Mesendoderm (in vitro differentiated cells): ENCODE data around the gene PCBP3.

ENCODE experiments used
- DNase-seq: peaks from one replicate; pipeline ENCODE4 v3.0.0; 2013
- H2AK5ac ChIP-seq: 2 replicates; pipeline ENCODE4 v1.6.1; 2013; ENCODE audit warnings: low read length, inconsistent platforms
- H2BK120ac ChIP-seq: 2 replicates; pipeline ENCODE4 v1.6.1; 2013; ENCODE audit warnings: low read depth, mild to moderate bottlenecking, low read length, moderate library complexity, mixed read lengths
- H2BK15ac ChIP-seq: replicated peaks from 2 replicates; pipeline ENCODE4 v1.6.1; 2013; ENCODE audit warnings: low read depth, mild to moderate bottlenecking, moderate library complexity
- H2BK5ac ChIP-seq: 2 replicates; pipeline ENCODE4 v1.6.1; 2013; ENCODE audit warnings: low read length, inconsistent platforms
- H3K18ac ChIP-seq: 2 replicates; pipeline ENCODE4 v1.6.1; 2013; ENCODE audit warnings: mild to moderate bottlenecking, low read length, mixed read lengths
- H3K23ac ChIP-seq: one replicate; pipeline ENCODE4 v1.6.1; 2013; ENCODE audit warnings: low read length
- H3K27ac ChIP-seq: 2 replicates; pipeline ENCODE4 v1.5.1; 2013; ENCODE audit warnings: low read depth, mild to moderate bottlenecking, inconsistent platforms, low read length, moderate library complexity
- H3K27me3 ChIP-seq: 2 replicates; pipeline ENCODE4 v1.6.1; 2013; ENCODE audit warnings: low read length, control low read depth, mild to moderate bottlenecking, inconsistent platforms; ENCODE audit not compliant: insufficient read depth, poor library complexity
- H3K36me3 ChIP-seq: 2 replicates; pipeline ENCODE4 v1.6.1; 2013; ENCODE audit warnings: low read length, inconsistent platforms; ENCODE audit not compliant: control insufficient read depth, insufficient read depth
- H3K4ac ChIP-seq: one replicate; pipeline ENCODE4 v1.6.1; 2013; ENCODE audit warnings: low read depth, mild to moderate bottlenecking, low read length, moderate library complexity
- H3K4me1 ChIP-seq: 2 replicates; pipeline ENCODE4 v1.6.1; 2013; ENCODE audit warnings: low read depth, low read length, inconsistent platforms; ENCODE audit not compliant: control insufficient read depth
- H3K4me2 ChIP-seq: 2 replicates; pipeline ENCODE4 v1.6.1; 2013; ENCODE audit warnings: low read length
- H3K4me3 ChIP-seq: 2 replicates; pipeline ENCODE4 v1.5.1; 2013; ENCODE audit warnings: mild to moderate bottlenecking, low read length
- H3K56ac ChIP-seq: one replicate; pipeline ENCODE4 v1.6.1; 2013; ENCODE audit warnings: low read length
- H3K79me1 ChIP-seq: 2 replicates; pipeline ENCODE4 v1.6.1; 2013; ENCODE audit warnings: low read length, inconsistent platforms
- H3K79me2 ChIP-seq: 2 replicates; pipeline ENCODE4 v1.6.1; 2013; ENCODE audit warnings: mild to moderate bottlenecking, low read length; ENCODE audit not compliant: control insufficient read depth, insufficient read depth
- H3K9ac ChIP-seq: 2 replicates; pipeline ENCODE4 v1.6.1; 2013; ENCODE audit warnings: low read length, inconsistent platforms
- H4K5ac ChIP-seq: one replicate; pipeline ENCODE4 v1.6.1; 2013; ENCODE audit warnings: low read length
- H4K8ac ChIP-seq: one replicate; pipeline ENCODE4 v1.6.1; 2013; ENCODE audit warnings: low read depth, mild to moderate bottlenecking, control low read depth, low read length, moderate library complexity
- WGBS: extraction: QIAGEN DNeasy Blood & Tissue Kit; methylation state at CpG from one replicate; pipeline ENCODE4 v1.1.7; 2013; ENCODE audit warnings: low lambda C conversion rate, missing lambda C conversion rate; ENCODE audit not compliant: insufficient coverage; ENCODE audit errors: extremely low coverage; 5-methylcytosine and 5-hydroxymethylcytosine counted together

The PCBP3 gene

GRCh38 chr21:45931397-45931969 is 288.0 kb downstream of the PCBP3 start:
- no peak overlapping the region for H3K4me3 ChIP-seq
- WGBS: no CpG with 5 or more reads among the region's 23 CpGs
- H3K4me1 ChIP-seq: no peaks in the 10 kb centered on the region
- no peak overlapping the region for H2BK120ac ChIP-seq
- H3K9ac ChIP-seq: no peak overlapping the region
- H3K27me3 ChIP-seq: no peaks in the 10 kb centered on the region
- H3K56ac ChIP-seq: no peak overlapping the region
- H3K36me3 ChIP-seq: no peaks in the 10 kb centered on the region
- no peak overlapping the region for H3K18ac ChIP-seq
- no peak overlapping the region for H3K4me2 ChIP-seq
- H3K79me2 ChIP-seq: no peaks in the 10 kb centered on the region
- no peak overlapping the region for H3K27ac ChIP-seq
- DNase-seq: no peak
- H3K23ac ChIP-seq: no peak overlapping the region
- no peak overlapping the region for H4K8ac ChIP-seq
- no peak overlapping the region for H3K4ac ChIP-seq
- H2BK5ac ChIP-seq: no peak overlapping the region
- no peaks in the 10 kb centered on the region for H3K79me1 ChIP-seq
- H4K5ac ChIP-seq: no peak overlapping the region
- no peak overlapping the region for H2AK5ac ChIP-seq
- H2BK15ac ChIP-seq: no peak overlapping the region

GRCh38 chr21:45932922-45933502 is 289.5 kb downstream of the PCBP3 start:
- Histone ChIP-seq H3K4me3 (no peak overlapping the region), H2BK120ac (no peak overlapping the region), H3K27ac (no peak overlapping the region), H3K27me3 (no peaks in the 10 kb centered on the region), H3K18ac (no peak overlapping the region), H2AK5ac (no peak overlapping the region), H4K8ac (no peak overlapping the region), H3K9ac (no peak overlapping the region), H3K4me2 (no peak overlapping the region), H3K4ac (no peak overlapping the region), H3K79me1 (no peaks in the 10 kb centered on the region), H3K23ac (no peak overlapping the region), H3K4me1 (no peaks in the 10 kb centered on the region), H2BK15ac (no peak overlapping the region), H4K5ac (no peak overlapping the region), H3K79me2 (no peaks in the 10 kb centered on the region), H3K56ac (no peak overlapping the region), H3K36me3 (no peaks in the 10 kb centered on the region), H2BK5ac (no peak overlapping the region)
- DNase-seq: no peak
- no CpG with 5 or more reads among the region's 9 CpGs for WGBS

GRCh38 chr21:45934085-45934484 is 290.6 kb downstream of the PCBP3 start:
- Histone ChIP-seq H3K79me1 (no peaks in the 10 kb centered on the region), H3K27me3 (no peaks in the 10 kb centered on the region), H3K23ac (no peak overlapping the region), H3K36me3 (no peaks in the 10 kb centered on the region), H2AK5ac (no peak overlapping the region), H3K4me2 (no peak overlapping the region), H3K27ac (no peak overlapping the region), H2BK120ac (no peak overlapping the region), H3K4me3 (no peak overlapping the region), H3K18ac (no peak overlapping the region), H3K4ac (no peak overlapping the region), H4K5ac (no peak overlapping the region), H3K4me1 (no peaks in the 10 kb centered on the region), H2BK5ac (no peak overlapping the region), H3K56ac (no peak overlapping the region), H4K8ac (no peak overlapping the region), H2BK15ac (no peak overlapping the region), H3K79me2 (no peaks in the 10 kb centered on the region), H3K9ac (no peak overlapping the region)
- no CpG with 5 or more reads among the region's 6 CpGs for WGBS
- DNase-seq: no peak

- Histone ChIP-seq H2BK5ac (no peak overlapping the region), H3K9ac (no peak overlapping the region), H3K18ac (no peak overlapping the region), H2AK5ac (no peak overlapping the region), H3K4me1 (no peaks in the 10 kb centered on the region), H3K79me2 (no peaks in the 10 kb centered on the region), H3K4ac (no peak overlapping the region), H3K27me3 (no peaks in the 10 kb centered on the region), H3K27ac (no peak overlapping the region), H2BK15ac (no peak overlapping the region), H4K5ac (no peak overlapping the region), H2BK120ac (no peak overlapping the region), H4K8ac (no peak overlapping the region), H3K23ac (no peak overlapping the region), H3K4me2 (no peak overlapping the region), H3K56ac (no peak overlapping the region), H3K4me3 (no peak overlapping the region), H3K79me1 (no peaks in the 10 kb centered on the region), H3K36me3 (no peaks in the 10 kb centered on the region)
- no peak for DNase-seq
- WGBS: no CpG with 5 or more reads among the region's 3 CpGs
Observed at GRCh38 chr21:45934554-45934953, 291.0 kb downstream of the PCBP3 start.

GRCh38 chr21:45935628-45936027 is 292.1 kb downstream of the PCBP3 start:
- no peak overlapping the region for H2AK5ac ChIP-seq
- no peak overlapping the region for H3K18ac ChIP-seq
- H3K4me1 ChIP-seq: no peaks in the 10 kb centered on the region
- peak; percentile 82 for DNase-seq
- H3K23ac ChIP-seq: no peak overlapping the region
- no peak overlapping the region for H3K4me3 ChIP-seq
- no peak overlapping the region for H2BK5ac ChIP-seq
- no peak overlapping the region for H4K8ac ChIP-seq
- H3K56ac ChIP-seq: no peak overlapping the region
- no peak overlapping the region for H3K4ac ChIP-seq
- no peaks in the 10 kb centered on the region for H3K79me1 ChIP-seq
- WGBS: no CpG with 5 or more reads among the region's 3 CpGs
- H3K27ac ChIP-seq: no peak overlapping the region
- no peaks in the 10 kb centered on the region for H3K79me2 ChIP-seq
- no peak overlapping the region for H3K9ac ChIP-seq
- no peak overlapping the region for H2BK120ac ChIP-seq
- no peaks in the 10 kb centered on the region for H3K27me3 ChIP-seq
- H4K5ac ChIP-seq: no peak overlapping the region
- H2BK15ac ChIP-seq: no peak overlapping the region
- no peaks in the 10 kb centered on the region for H3K36me3 ChIP-seq
- H3K4me2 ChIP-seq: no peak overlapping the region
